ENCODE data around the gene ZMIZ1.
"Not testable (repeated sequence)": the region's sequence is repeated elsewhere in the genome, so short reads cannot be mapped to it uniquely, and the experiment has no call there.

ZMIZ1 gene

DNA sequence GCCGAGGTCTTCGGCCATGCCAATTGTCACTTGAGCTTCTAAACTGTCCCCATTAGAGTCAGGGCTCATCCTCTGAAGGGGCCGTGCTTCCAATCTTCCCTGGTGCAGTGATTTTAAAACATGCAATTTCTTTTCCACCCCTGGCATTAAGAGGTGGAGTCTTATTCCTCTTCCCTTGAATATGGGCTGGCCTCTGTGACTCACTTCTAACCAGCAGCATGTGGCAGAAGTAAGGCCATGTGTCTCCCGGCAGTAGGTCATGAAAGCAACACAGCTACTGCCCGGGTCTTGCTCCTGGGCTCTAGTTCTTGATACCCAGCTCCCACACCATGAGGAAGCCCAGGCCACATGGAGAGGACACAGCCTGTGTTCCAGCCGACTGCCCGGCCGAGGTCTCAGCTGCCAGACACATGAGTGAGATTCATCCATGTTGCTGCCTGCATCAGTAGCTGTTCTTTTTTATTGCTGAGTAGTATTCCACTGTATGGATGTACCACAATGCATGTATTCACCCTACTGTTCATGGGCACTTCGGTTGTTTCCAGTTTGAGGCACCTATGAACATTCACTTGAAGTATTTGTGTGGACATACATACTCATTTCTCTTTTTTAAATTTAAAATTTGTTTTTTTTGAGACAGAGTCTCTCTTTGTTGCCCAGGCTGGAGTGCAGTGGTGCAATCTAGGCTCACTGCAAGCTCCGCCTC, 264.0 kb downstream of the ZMIZ1 start:
- not testable (repeated sequence) for DNase-seq (ENCODE audit: extremely low read depth in 1 of 2, low read depth in 1 of 2)

DNA sequence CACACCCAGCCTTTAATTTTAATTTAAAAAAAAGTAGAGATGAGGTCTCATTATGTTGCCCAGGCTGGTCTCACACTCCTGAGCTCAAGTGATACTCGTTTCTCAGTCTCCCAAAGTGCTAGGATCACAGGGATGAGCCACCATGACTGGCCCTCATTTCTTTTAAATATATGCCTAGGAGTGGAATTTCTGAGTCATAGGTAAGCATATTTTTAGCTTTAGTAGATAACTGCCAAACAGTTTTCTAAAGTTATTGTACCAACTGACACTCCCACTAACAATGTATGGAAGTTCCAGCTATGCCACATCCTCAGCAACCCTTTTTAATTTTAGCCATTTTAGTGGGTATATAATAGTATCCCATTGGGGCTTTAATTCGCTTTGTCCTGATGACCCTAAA, 264.7 kb downstream of the ZMIZ1 start:
- DNase-seq (ENCODE audit: extremely low read depth in 1 of 2, low read depth in 1 of 2): no peak

- DNase-seq (ENCODE audit: extremely low read depth in 1 of 2, low read depth in 1 of 2): no peak
Measured at GRCh38 chr10:79334573-79334972, 265.8 kb downstream of the ZMIZ1 start.

- DNase-seq (ENCODE audit: extremely low read depth in 1 of 2, low read depth in 1 of 2): no peak
Measured at GRCh38 chr10:79335094-79335469, 266.3 kb downstream of the ZMIZ1 start.

DNA sequence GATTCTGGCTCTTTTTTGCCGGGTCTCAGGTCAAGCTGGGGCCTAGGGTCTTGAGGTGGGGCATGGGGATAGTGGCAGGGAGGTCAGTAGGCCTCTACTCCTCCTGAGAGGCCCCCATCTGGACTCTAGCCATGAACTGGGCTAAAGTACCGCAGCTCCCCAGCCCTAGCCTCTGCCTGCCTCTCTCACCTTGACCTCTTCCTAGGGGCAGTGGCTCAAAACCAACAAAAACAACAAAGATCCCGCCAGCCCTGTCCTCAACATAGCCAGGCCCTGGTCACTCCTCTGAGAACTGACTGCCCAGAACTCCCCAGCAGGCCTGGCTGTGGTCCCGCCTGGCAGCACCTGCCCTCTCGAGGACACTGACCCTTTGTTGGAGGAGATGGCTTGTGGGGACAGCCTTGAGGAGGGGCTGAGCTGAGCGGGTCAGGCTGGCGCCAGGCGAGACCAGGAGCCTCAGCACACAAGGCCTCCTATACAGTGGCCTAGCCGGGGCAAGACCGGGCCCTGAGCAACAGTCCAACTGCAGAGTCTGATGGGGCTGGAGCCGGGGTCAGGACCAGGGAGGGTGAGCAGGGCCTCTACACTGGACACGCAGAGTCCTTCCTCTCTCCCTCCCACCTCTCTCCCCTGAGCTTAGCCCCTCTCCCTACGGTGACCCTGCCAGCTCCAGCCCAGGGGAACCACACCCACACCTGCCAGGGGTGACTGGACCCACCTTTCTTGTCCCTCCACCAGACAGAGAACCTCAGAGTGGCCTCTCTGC, 266.9 kb downstream of the ZMIZ1 start:
- no peak for DNase-seq (ENCODE audit: extremely low read depth in 1 of 2, low read depth in 1 of 2)

DNA sequence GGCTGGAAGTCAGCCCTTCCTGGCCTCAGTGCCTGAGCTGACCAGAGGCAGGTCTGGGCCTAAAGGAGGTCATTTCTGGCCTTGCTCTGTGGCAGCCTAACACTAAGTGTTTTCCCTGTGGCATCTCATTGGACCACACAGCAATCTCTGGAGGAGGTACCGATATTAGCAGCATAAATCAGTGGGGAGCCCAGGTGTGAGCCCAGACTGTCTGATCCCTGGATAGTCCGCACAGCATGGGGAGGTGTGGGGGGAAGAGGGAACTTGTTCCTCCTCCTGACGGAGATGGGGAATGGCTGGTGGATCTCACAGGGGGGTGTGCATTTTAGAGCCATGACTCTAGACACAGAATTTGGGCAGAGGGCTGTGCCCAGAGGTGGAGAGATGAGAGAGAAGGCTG, 267.5 kb downstream of the ZMIZ1 start:
- DNase-seq (ENCODE audit: extremely low read depth in 1 of 2, low read depth in 1 of 2): no peak

GRCh38 chr10:79336739-79337138, 268.0 kb downstream of the ZMIZ1 start:
- no peak for DNase-seq (ENCODE audit: extremely low read depth in 1 of 2, low read depth in 1 of 2)

DNA sequence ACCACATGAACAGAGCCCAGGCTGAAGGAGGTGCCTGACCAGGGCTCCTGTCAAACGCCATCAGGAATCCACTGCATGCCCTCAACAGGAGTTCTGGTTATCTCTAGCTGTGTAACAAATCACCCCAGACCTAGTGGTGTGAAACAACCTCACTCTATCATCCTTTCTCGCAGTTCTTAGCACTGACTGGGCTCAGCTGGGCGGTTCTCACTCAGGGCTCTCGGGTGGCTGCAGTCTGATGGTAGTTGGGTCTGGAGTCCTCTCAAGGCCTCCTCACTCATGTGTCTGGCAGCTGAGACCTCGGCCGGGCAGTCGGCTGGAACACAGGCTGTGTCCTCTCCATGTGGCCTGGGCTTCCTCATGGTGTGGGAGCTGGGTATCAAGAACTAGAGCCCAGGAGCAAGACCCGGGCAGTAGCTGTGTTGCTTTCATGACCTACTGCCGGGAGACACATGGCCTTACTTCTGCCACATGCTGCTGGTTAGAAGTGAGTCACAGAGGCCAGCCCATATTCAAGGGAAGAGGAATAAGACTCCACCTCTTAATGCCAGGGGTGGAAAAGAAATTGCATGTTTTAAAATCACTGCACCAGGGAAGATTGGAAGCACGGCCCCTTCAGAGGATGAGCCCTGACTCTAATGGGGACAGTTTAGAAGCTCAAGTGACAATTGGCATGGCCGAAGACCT, 269.2 kb downstream of the ZMIZ1 start:
- DNase-seq (ENCODE audit: extremely low read depth in 1 of 2, low read depth in 1 of 2): not testable (repeated sequence)

GRCh38 chr10:79339266-79339665, 270.5 kb downstream of the ZMIZ1 start:
- DNase-seq (ENCODE audit: extremely low read depth in 1 of 2, low read depth in 1 of 2): no peak

- no peak for DNase-seq (ENCODE audit: extremely low read depth in 1 of 2, low read depth in 1 of 2)
Measured at GRCh38 chr10:79340646-79341244, 272.0 kb downstream of the ZMIZ1 start.

GRCh38 chr10:79342295-79342761, 273.6 kb downstream of the ZMIZ1 start:
- DNase-seq (ENCODE audit: extremely low read depth in 1 of 2, low read depth in 1 of 2): no peak

DNA sequence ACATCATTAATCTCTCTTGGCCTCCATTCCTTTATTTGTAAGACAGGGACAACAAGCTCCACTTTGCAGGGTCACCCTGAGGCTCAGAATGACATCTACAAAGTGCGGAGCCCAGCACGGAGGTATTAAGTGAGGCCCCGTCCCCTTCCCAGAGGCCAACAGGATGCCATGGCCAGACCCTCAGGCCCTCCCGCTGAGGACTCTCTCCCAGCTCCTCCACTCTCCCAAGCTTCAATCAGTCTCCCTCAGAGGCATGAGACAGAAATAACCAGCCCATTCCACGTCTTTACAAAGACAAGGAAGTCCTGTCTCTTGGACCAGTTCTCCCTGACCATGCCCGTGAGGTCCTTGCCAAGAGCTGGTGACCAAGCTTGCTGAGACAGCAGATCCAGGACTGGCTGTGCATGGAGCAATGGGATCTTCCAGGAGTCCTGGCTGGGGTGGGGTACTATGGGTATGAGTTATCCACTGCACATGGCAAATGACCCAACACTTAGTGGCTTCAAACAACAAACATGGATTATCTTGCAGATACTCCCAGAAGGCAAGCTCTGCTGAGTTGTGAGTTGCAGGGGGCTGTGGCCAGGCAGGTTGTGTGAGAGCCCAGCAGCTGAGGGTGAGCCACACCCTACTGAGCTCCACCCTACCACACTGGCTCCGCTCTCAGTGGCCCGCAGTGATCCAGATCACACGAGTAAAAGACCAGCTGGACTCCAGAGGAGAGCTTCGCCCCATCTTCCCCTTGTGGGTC, 274.2 kb downstream of the ZMIZ1 start:
- DNase-seq (ENCODE audit: extremely low read depth in 1 of 2, low read depth in 1 of 2): no peak

DNA sequence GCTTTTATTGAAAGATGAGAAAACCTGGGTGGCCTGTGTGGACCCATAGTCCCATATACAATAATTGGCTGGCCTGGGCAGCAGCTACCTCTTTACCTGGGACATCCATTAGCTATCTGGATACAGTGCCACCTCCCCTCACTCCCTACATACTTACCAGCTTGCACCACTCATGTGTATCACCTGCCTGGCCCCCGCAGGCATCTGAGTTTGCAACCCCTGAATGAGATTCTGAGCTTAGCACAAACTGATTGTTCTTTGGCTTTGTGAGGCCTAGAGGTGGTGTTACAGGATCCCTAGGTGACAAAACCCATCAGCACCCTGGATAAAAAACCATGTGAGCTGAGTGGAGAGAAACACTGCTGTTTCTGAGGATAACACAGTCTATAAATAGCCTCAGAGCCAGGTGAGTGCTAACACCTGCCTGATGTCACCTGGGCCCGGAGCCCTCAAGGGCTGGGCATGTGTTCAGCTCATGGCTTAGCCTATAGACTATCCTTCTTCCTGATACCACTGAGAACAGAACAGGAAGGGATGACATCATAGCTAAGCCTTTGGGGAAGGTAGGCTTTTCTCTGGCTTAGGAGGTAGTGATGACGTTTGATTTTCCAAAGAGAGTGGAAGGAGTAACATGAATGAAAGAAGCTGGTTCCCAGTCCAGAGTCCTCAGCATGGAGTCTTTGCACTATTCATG, 275.9 kb downstream of the ZMIZ1 start:
- DNase-seq (ENCODE audit: extremely low read depth in 1 of 2, low read depth in 1 of 2): no peak

DNA sequence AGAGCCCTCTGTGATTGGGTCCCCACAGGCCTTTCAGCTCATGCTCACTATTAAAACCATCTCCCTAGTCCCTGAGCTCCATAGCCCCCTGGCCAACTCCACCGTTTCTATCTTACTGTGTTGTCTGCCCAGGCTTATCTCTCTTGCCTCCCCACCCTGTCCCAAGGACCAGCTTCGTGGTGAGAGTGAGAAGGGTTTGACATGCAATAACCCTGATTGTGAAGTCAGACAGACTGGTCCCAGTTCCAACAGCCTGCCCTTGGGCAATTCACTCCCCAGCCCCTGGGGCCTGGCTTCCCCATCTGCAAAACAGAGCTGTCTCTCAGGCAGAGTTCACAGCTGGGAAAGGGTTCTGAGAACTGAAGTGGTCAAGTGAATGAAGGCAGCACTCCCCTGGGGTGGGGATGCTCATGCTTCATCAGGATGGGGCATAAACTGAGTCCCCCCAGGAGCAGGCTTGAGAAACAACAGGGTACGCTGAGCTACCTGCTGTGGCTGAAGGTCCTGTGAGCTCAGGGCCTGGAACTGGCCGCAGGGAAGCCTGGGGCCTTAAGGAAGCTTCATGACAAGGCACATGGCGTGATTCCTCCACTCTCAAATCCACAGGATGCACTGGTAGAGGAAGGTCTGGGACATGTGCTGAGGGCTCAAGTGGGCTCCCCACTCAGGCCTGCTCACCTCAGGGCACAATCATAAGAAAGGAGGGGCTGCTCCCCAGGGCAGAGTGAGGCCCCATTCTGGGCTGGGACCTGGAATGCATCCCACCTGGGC, 276.7 kb downstream of the ZMIZ1 start:
- DNase-seq (ENCODE audit: extremely low read depth in 1 of 2, low read depth in 1 of 2): no peak

DNA sequence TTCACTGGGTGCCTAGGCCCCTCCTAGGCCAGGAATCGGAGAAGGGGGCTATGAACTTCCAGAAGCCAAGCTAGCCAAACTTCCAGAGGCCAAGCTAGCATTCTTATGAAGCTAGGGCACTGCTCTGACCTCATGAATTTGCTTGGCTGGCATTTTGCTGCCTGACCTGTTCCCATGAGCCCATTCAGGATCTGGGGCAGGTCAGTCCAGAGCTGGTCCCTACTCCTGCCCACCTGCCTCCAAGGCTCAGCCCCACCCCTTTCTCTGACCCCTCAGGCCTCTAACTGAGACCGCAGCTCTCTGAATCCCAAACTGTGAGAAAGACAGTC, 277.2 kb downstream of the ZMIZ1 start:
- no peak for DNase-seq (ENCODE audit: extremely low read depth in 1 of 2, low read depth in 1 of 2)

- no peak for DNase-seq (ENCODE audit: extremely low read depth in 1 of 2, low read depth in 1 of 2)
Measured at GRCh38 chr10:79346388-79347225, 277.8 kb downstream of the ZMIZ1 start.

DNA sequence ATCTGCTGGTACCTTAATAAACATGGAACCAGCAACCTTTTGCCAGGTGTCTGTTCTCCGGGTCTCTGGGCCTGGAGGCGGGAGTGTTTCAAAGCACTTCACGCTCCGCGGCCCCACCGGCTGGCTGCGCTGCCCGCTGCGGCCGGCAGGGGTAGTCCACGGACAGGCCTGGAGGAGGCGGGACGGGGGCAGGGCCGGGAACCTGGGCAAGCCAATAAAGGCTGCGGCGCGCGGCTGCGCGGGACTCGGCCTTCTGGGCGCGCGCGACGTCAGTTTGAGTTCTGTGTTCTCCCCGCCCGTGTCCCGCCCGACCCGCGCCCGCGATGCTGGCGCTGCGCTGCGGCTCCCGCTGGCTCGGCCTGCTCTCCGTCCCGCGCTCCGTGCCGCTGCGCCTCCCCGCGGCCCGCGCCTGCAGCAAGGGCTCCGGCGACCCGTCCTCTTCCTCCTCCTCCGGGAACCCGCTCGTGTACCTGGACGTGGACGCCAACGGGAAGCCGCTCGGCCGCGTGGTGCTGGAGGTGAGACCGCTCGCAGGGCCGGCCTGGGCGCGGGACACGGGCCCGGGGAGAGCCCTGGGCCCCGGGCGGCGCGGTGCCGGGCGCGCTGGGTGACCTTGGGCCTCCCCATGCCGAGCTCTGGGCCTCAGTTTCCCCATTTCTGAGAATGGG, 278.6 kb downstream of the ZMIZ1 start, which contains the start of gene PPIF:
Gene PPIF (plus strand): TSS at position 244 of the 668 bp plus-strand sequence. CDS start 80 bp downstream, at position 324.
- DNase-seq (ENCODE audit: extremely low read depth in 1 of 2, low read depth in 1 of 2): peak; percentile 75 to 88
